Measurements from ENCODE around the gene CDK8.

The CDK8 gene

GRCh38 chr13:26299168-26299750, 45.3 kb downstream of the CDK8 start:
- no peak for DNase-seq (ENCODE audit: low read depth)
- H3K4me3 ChIP-seq (ENCODE audit: low read length), result no peak overlapping the region
- TF ChIP-seq, protein P1, sequence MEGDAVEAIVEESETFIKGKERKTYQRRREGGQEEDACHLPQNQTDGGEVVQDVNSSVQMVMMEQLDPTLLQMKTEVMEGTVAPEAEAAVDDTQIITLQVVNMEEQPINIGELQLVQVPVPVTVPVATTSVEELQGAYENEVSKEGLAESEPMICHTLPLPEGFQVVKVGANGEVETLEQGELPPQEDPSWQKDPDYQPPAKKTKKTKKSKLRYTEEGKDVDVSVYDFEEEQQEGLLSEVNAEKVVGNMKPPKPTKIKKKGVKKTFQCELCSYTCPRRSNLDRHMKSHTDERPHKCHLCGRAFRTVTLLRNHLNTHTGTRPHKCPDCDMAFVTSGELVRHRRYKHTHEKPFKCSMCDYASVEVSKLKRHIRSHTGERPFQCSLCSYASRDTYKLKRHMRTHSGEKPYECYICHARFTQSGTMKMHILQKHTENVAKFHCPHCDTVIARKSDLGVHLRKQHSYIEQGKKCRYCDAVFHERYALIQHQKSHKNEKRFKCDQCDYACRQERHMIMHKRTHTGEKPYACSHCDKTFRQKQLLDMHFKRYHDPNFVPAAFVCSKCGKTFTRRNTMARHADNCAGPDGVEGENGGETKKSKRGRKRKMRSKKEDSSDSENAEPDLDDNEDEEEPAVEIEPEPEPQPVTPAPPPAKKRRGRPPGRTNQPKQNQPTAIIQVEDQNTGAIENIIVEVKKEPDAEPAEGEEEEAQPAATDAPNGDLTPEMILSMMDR (conservative IDR thresholded peaks at IDR 0.05; ENCODE audit: low read depth, low read length), result no peak

- peak; percentile 8 for DNase-seq (ENCODE audit: low read depth)
- TF ChIP-seq, protein P1 (conservative IDR thresholded peaks at IDR 0.05; ENCODE audit: low read depth, low read length), result no peak
- no peak overlapping the region for H3K4me3 ChIP-seq (ENCODE audit: low read length)
Measured at GRCh38 chr13:26300140-26300539, 46.2 kb downstream of the CDK8 start.

DNA sequence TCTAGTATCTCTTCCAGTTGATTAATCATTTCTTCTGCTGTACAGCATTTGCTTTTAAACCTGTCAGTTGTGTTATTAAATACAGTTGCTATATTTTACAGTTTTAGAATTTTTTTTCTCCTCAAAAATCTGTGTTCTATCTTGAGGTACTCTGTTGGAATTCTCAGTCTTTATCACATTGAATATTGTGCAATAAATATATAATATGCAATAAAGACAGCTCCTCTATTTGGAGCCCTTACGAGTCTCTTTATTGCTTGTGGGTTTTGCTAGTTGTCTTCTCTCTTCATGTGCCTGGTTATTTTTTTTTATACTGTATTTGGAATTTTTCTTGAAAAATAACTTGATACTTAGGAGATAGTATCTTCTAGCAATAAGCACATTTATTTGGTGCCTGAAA, 51.7 kb downstream of the CDK8 start:
- TF ChIP-seq, protein P1 (conservative IDR thresholded peaks at IDR 0.05; ENCODE audit: low read depth, low read length), result no peak
- DNase-seq (ENCODE audit: low read depth), result no peak
- H3K4me3 ChIP-seq (ENCODE audit: low read length), result no peak overlapping the region

DNA sequence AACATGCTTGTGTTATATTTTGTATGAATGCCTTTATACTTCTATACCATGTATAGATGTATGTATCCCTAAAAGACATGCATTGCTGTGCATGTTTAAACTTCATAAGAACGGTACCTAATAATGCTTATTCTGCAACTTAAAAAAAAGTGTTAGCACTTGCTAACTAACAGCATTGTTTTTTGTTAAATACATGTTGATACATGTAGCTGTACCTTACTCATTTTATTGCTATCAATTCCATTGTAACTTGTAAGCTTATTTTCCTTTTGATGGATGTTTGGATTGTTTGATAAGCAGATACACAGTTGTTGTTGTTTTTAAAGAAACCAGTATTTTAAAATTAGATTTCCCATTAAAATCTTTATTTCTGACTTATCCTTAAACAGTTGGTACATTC, 53.8 kb downstream of the CDK8 start:
- TF ChIP-seq, protein P1 (conservative IDR thresholded peaks at IDR 0.05; ENCODE audit: low read depth, low read length), result no peak
- no peak for DNase-seq (ENCODE audit: low read depth)
- H3K4me3 ChIP-seq (ENCODE audit: low read length), result no peak overlapping the region

DNA sequence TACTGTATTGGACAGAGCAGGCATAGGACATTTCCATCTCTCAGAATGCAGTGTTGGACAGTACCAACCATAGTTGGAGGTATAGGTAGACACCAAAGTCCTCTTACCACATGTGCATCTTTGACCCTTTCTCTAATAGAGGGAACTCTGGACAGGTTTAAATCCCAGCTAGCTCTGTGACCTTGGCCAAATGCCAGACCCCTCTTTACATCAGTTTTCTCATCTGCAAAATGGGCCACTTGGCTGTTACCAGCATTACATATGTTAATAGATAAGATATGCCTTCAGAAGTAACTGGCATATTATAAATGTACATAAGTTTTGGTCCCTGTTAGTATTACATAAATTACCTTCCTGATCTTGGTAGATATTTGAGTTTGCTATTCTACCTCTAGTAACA, 54.3 kb downstream of the CDK8 start:
- TF ChIP-seq, protein P1 (conservative IDR thresholded peaks at IDR 0.05; ENCODE audit: low read depth, low read length), result no peak
- H3K4me3 ChIP-seq (ENCODE audit: low read length), result no peak overlapping the region
- no peak for DNase-seq (ENCODE audit: low read depth)

DNA sequence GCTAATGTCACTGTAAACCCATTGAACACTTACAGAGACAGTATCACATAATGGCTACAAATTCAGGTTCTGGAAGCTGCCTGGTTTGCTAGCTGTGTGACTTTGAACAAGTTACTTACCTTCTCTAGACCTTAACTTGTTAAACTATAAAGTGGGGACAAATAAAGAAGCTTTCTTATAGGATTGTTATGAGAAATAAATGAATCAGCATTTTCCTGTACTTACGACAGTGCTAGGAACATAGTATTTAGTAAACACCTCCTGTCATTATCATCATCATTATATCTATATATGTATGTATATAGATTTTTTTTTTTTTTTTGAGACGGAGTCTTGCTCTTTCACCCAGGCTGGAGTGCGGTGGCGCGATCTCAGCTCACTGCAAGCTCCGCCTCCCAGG, 54.9 kb downstream of the CDK8 start:
- no peak for DNase-seq (ENCODE audit: low read depth)
- TF ChIP-seq, protein P1 (conservative IDR thresholded peaks at IDR 0.05; ENCODE audit: low read depth, low read length), result no peak
- no peak overlapping the region for H3K4me3 ChIP-seq (ENCODE audit: low read length)

DNA sequence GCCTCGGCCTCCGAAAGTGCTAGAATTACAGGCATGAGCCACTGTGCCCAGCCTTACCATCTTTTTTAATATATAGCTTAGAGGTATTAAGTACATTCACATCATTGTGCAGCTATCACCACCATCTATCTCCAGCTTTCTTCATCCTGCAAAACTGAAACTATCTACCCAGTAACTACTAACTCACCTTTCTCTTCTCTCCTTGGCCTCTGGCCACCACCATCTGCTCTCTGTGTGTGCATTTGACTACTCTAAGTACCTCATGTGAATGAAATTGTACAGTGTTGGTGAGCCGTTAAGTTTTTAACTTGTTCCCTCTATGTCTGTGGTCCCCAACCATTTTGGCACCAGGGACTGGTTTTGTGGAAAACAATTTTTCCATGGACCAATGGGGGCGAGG, 56.1 kb downstream of the CDK8 start:
- DNase-seq (ENCODE audit: low read depth), result no peak
- H3K4me3 ChIP-seq (ENCODE audit: low read length), result no peak overlapping the region
- TF ChIP-seq, protein P1 (conservative IDR thresholded peaks at IDR 0.05; ENCODE audit: low read depth, low read length), result no peak
